Stimulated activated naive CD8-positive, alpha-beta T cell treated with anti-CD3 and anti-CD28 coated beads, Interleukin-15, Interleukin-2, amounts not matched to agents 100 U/mL and 50 U/mL, for 24 hours (primary cell): ENCODE measurements around the gene C14orf180.

Experiments used
- ATAC-seq: fragments of 150-1000 bp; cut with Tn5 transposase; one replicate; pipeline ENCODE4 v1.10.0; 2021
- DNase-seq: peaks from one replicate; pipeline ENCODE4 v3.0.0; 2021

C14orf180 gene

DNA sequence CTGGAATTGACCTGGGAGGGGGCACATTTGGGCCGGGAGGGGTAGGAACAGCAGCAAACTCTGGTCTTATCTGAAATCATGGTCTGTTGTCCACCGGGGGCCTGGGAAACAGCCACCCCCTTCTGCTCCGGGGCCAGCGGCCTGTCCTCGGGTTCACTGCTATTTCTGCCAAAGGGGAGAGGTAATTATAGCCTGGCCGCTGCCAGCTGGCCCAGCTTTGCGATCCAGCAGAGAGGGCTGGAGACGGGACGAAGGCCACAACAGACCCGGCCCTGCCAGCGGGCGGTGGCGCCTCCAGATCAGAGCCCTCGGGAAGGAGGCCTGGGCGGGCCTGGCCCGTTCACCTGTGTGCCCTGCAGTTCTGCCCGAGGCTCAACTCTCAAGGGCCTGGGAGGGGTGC, at the start of gene C14orf180:
TSS of gene C14orf180 (plus strand) at position 258 of the 400 bp plus-strand sequence. CDS start 6,667 bp downstream, outside the sequence.
- DNase-seq: no peak
- no peak for ATAC-seq

DNA sequence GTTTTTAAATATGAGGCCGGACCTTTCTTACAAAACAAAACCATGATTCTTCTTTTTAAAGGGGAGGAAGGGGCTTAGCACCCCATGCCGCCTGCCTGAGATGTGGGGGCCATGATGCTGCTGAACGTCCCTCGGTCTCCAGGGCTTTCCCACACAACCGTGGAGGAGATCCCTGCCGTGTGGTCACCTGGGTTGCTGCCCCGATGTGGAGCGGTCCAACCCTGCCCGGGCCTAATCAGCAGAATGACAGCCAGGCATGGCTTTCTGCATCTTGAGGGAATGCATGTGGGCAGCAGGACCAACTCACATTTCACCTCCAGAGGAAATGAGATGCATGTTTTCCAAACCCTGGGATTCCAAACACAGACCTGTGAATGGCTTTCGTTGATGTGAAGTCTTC, 48.9 kb upstream of the C14orf180 start:
- ATAC-seq (no peak), DNase-seq (no peak)

- DNase-seq: no peak
- ATAC-seq: no peak
These were observed 48.0 kb upstream of the C14orf180 start for GRCh38 chr14:104531421-104532190.

DNA sequence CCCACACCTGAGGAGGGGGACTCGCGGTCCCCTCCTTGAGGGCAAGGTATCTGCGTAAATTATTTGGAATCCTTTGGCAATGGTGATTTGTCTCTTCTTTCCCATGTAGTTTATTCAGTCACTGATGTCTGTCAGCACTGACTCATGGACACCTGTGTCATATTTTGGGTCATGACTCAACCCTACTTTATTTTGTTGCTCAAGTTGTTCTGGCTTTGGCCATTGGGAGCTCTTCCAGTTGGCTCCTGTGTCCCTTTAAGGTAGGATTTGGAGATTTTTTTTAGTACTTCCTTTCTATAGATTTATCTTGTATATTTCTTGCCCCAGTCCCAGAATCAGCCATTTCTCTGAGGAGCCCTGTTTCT, 47.4 kb upstream of the C14orf180 start:
- no peak for ATAC-seq
- no peak for DNase-seq

- ATAC-seq: no peak
- no peak for DNase-seq
These were observed 45.5 kb upstream of the C14orf180 start for GRCh38 chr14:104534036-104534435.

- DNase-seq: no peak
- ATAC-seq: no peak
These were observed 42.5 kb upstream of the C14orf180 start for GRCh38 chr14:104536942-104537612.

GRCh38 chr14:104537613-104537988, 42.0 kb upstream of the C14orf180 start:
- DNase-seq: no peak

DNA sequence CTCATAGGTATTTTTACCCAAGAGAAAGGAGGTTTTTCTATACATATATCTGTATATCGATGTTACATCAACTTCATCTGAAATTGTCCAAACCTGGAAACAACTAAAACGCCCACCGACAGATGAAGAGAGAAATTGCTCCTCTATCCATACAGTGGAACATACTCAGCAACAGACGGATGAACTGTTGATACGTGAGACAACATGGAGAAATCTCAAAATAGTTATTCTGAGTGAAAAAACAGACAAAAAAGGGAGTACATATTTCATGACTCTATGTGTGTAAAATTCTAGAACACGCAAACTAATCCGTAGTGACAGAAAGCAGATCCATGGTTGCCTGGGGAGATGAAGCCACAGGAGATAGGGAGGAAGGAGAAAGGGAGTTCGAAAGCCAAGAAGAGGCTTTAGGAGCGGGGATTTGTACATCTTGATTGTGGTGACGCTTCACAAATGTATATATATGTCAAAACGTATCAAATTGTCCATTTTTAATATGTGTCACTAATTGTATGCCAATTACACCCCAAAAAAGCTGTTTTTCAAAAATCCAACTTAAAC, 37.6 kb upstream of the C14orf180 start:
- DNase-seq (no peak), ATAC-seq (no peak)

More at GRCh38 chr14:104537613-104537988, 42.0 kb upstream of the C14orf180 start:
- no peak for ATAC-seq

- ATAC-seq: no peak
- DNase-seq: no peak
These were observed 36.4 kb upstream of the C14orf180 start for GRCh38 chr14:104542871-104543830.

GRCh38 chr14:104544362-104544961, 35.1 kb upstream of the C14orf180 start:
- ATAC-seq (no peak), DNase-seq (no peak)

- DNase-seq (no peak), ATAC-seq (no peak)
These were observed 34.2 kb upstream of the C14orf180 start for GRCh38 chr14:104545151-104545941.

GRCh38 chr14:104545942-104546501, 33.5 kb upstream of the C14orf180 start:
- DNase-seq (no peak), ATAC-seq (no peak)

DNA sequence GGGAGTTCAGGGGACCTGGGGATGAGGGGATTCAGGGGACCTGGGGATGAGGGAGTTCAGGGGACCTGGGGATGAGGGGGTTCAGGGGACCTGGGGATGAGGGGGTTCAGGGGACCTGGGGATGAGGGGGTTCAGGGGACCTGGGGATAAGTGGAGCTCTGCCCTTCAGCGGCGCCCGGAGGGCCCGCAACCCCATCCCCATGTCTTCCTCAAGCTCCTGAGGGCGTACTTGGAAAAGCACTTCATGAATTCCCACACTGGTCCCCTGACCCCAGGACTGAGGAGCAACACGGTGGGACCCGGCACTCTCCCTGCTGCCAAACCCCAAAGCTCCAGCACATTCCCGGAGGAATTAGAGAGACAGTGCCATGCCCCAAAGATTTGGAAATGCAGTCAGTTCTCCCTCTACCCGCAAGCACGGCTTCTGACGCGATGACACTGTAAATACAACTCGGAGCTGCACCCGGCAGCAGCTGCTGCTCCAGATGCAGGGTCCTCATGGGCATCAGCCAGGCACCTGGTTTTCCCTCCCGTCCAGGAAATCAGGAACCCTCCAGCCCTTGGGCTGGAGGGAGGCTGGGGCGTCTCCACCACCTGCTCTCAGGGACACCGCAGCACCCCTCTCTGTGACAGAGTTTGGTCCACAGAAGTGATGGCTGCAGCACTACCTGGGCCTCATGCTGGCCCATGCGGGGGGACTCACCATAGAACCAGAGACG, 32.8 kb upstream of the C14orf180 start:
- no peak for ATAC-seq

DNA sequence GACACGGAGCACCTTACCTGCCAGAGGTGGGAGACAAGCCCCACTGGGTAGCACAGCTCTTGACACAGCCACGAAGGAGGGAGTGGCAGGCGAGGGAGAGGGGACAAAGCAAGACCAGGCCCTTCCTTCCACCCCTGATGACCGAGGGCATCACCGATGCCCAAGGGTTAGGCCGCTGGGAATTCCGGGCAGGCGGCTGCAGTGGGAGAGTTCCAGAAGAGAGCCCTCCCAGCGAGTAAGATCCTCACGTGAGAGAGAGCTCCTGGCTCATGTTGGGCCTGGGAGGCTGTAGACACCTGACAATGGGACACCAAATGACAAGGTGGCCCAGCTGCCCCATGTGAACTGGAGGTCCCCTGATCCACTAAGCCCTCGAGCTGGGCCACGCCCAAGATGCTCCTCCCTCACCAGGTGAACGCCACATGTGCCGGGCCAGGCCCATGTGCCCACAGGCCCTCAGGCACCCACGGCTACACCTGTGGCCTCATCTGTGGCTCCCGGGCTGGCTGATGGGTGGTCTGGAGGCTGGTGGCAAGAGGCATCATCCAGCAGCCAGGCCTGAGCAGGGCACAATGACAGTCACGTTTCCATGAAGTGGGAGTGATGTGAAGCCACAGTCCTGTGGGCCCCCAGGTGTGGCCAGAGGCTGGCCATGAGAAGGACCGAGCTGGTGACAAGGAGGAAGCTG, 32.1 kb upstream of the C14orf180 start:
- ATAC-seq: no peak

More for the DNA sequence above, 32.8 kb upstream of the C14orf180 start:
- no peak for DNase-seq

DNA sequence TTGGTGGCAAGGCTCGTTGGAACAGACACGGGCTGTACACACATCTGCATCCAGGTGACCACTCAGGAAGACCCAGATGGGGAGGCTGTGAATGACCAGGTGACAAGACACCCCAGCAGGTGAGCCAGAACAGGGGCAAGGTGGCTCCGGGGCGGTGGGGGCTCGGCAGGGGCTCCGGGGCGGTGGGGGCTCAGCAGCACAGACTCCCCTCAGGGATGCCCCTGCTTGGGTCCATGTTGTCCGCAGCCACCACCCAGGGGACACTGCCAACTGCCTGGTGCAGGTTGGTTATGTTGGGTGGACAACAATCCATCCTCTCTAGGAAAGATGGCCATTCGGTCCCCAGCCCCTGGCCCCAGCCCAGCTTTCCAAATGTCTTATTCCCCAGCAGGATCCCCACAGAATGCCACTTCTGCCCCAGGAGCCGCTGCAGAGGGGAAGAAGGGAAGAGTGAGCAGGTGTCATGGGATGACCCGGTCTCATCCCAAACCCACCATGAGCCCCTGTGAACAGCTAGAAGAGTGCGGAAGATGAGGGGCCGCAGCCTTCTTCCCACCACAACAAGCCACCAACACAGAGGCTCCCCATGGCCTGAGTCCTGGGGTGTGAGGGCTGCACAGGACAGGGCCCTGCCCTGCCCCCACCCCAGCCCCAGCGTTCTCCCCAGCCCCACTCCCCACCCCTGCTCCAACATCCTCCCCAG, 31.4 kb upstream of the C14orf180 start:
- DNase-seq (no peak), ATAC-seq (no peak)

More for the DNA sequence above, 32.1 kb upstream of the C14orf180 start:
- no peak for DNase-seq

DNA sequence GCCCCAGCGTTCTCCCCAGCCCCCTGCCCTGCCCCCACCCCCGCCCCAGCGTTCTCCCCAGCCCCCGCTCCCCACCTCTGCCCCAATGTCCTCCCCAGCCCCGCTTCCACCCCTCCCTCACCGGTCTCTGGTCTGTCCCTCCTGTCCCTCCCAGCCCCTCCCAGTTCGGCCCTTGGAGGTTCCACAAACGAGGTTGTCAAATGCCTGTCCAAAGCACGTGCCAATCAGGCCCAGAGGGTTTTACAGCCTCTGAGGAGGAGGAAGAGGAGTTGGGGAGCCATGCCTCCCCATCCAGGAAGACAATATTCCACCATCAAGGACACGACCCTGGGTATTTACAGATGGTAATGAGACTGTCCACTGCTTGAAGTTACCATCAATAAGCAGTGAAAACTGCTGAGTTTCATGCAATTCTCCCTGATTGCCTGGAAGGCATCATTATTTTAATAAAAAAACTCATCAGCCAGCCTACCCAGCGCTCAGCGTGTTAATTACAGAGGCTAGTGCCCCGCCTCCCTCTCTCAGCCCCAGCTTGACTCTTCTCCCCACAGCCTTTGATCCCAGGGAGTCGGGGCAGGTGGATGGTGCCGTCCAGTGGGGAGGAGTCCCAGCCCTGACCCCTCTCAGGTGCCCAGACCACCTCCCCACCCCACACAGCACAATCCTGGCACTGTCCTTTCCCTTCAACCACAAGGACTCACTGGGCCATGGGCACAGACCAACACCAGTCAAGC, 30.6 kb upstream of the C14orf180 start:
- no peak for ATAC-seq
- DNase-seq: no peak

GRCh38 chr14:104549536-104550339, 29.8 kb upstream of the C14orf180 start:
- DNase-seq (no peak), ATAC-seq (no peak)
